Measurements from ENCODE around the gene PREX1. TPM values are rescaled to one million over a fixed set of nuclear protein-coding genes. Genes with fewer than 3 reads are reported as not detected.
A peak's percentile ranks its signal among the peaks of the same experiment; 100 is the strongest.

The PREX1 gene
- total RNA-seq, 1 experiment from 2014 or later = not detected

- Mint-ChIP-seq H3K9me3 (ENCODE audit: unreplicated experiment) (no peaks in the 10 kb centered on the region), H3K4me1 (ENCODE audit: insufficient read depth, unreplicated experiment) (peaks cover 12% of the 10 kb centered on the region), H3K27ac (ENCODE audit: low read depth, unreplicated experiment) (no peak overlapping the region), H3K36me3 (ENCODE audit: insufficient read depth, unreplicated experiment) (peaks cover 4% of the 10 kb centered on the region), H3K27me3 (ENCODE audit: insufficient read depth, unreplicated experiment) (peaks cover 62% of the 10 kb centered on the region), H3K4me3 (ENCODE audit: unreplicated experiment) (no peak overlapping the region)
- no peak for TF ChIP-seq CTCF (IDR thresholded peaks at IDR 0.05; ENCODE audit: unreplicated experiment)
- BruUV-seq (replicated peaks) = no TSS peak
- CTCF ChIA-PET = no interaction called here
- intact Hi-C loops (cut with micrococcal nuclease) = no loop called here
- no peak for DNase-seq (ENCODE audit: unreplicated experiment)
- POLR2A ChIA-PET = interaction anchor here (1.5 kb wide), 1 partner anchor 10 kb away, joined by 4 read pairs; no protein-coding TSS in a partner anchor
Measured at GRCh38 chr20:48789185-48789668, 38.6 kb downstream of the PREX1 start.

GRCh38 chr20:48788486-48789072 is 39.2 kb downstream of the PREX1 start:
- Mint-ChIP-seq H3K36me3 (ENCODE audit: insufficient read depth, unreplicated experiment) (peaks cover 4% of the 10 kb centered on the region), H3K4me3 (ENCODE audit: unreplicated experiment) (no peak overlapping the region), H3K27ac (ENCODE audit: low read depth, unreplicated experiment) (no peak overlapping the region), H3K9me3 (ENCODE audit: unreplicated experiment) (no peaks in the 10 kb centered on the region), H3K27me3 (ENCODE audit: insufficient read depth, unreplicated experiment) (peaks cover 56% of the 10 kb centered on the region), H3K4me1 (ENCODE audit: insufficient read depth, unreplicated experiment) (peaks cover 12% of the 10 kb centered on the region)
- CTCF ChIA-PET = interaction anchor here (0.7 kb wide), 2 partner anchors 25 to 31 kb away, joined by 3 read pairs; no protein-coding TSS in a partner anchor
- TF ChIP-seq CTCF (IDR thresholded peaks at IDR 0.05; ENCODE audit: unreplicated experiment) = no peak
- intact Hi-C loops (cut with micrococcal nuclease) = no loop called here
- POLR2A ChIA-PET = interaction anchor here (0.7 to 1.5 kb wide), 2 partner anchors 10 to 81 kb away, joined by 4 read pairs; no protein-coding TSS in a partner anchor
- no TSS peak for BruUV-seq (replicated peaks)
- no peak for DNase-seq (ENCODE audit: unreplicated experiment)

GRCh38 chr20:48787861-48788375 is 39.9 kb downstream of the PREX1 start:
- Mint-ChIP-seq H3K27me3 (ENCODE audit: insufficient read depth, unreplicated experiment) (peaks cover 55% of the 10 kb centered on the region), H3K4me3 (ENCODE audit: unreplicated experiment) (no peak overlapping the region), H3K36me3 (ENCODE audit: insufficient read depth, unreplicated experiment) (peaks cover 4% of the 10 kb centered on the region), H3K9me3 (ENCODE audit: unreplicated experiment) (no peaks in the 10 kb centered on the region), H3K27ac (ENCODE audit: low read depth, unreplicated experiment) (no peak overlapping the region), H3K4me1 (ENCODE audit: insufficient read depth, unreplicated experiment) (peaks cover 12% of the 10 kb centered on the region)
- intact Hi-C loops (cut with micrococcal nuclease) = no loop called here
- POLR2A ChIA-PET = interaction anchor here (0.7 to 1.5 kb wide), 5 partner anchors 11 to 136 kb away, joined by 3 to 4 read pairs (median 4); no protein-coding TSS in a partner anchor
- CTCF ChIA-PET = interaction anchor here (0.6 to 0.9 kb wide), 5 partner anchors 10 to 951 kb away, joined by 3 read pairs; no protein-coding TSS in a partner anchor
- peak; percentile 49 for DNase-seq (ENCODE audit: unreplicated experiment)
- no peak for TF ChIP-seq CTCF (IDR thresholded peaks at IDR 0.05; ENCODE audit: unreplicated experiment)
- no TSS peak for BruUV-seq (replicated peaks)

- no peak overlapping the region for H3K4me3 Mint-ChIP-seq (ENCODE audit: unreplicated experiment)
- POLR2A ChIA-PET = interaction anchor here (0.7 kb wide), 2 partner anchors 27 to 68 kb away, joined by 3 read pairs; no protein-coding TSS in a partner anchor
- no peak for DNase-seq (ENCODE audit: unreplicated experiment)
- BruUV-seq (replicated peaks) = no TSS peak
- intact Hi-C loops (cut with micrococcal nuclease) = no loop called here
- peaks cover 12% of the 10 kb centered on the region for H3K4me1 Mint-ChIP-seq (ENCODE audit: insufficient read depth, unreplicated experiment)
- no peak for TF ChIP-seq CTCF (IDR thresholded peaks at IDR 0.05; ENCODE audit: unreplicated experiment)
- CTCF ChIA-PET = interaction anchor here (0.5 to 0.9 kb wide), 3 partner anchors 11 to 547 kb away, joined by 3 read pairs; no protein-coding TSS in a partner anchor
- no peaks in the 10 kb centered on the region for H3K9me3 Mint-ChIP-seq (ENCODE audit: unreplicated experiment)
- peaks cover 4% of the 10 kb centered on the region for H3K36me3 Mint-ChIP-seq (ENCODE audit: insufficient read depth, unreplicated experiment)
- no peak overlapping the region for H3K27ac Mint-ChIP-seq (ENCODE audit: low read depth, unreplicated experiment)
- H3K27me3 Mint-ChIP-seq (ENCODE audit: insufficient read depth, unreplicated experiment) = peaks cover 55% of the 10 kb centered on the region
Measured at GRCh38 chr20:48786951-48787705, 40.7 kb downstream of the PREX1 start.
